HEK293 (cell line): ENCODE data around the gene SAMD5.

ENCODE experiments used
- CTCF ChIA-PET: fragments of 350-600 bp; formaldehyde crosslinking; extraction: SDS; loops from one replicate; lab custom pipeline; 2021; ENCODE audit warnings: antibody characterized with exemption; lab: Yijun Ruan, JAX
- POLR2A ChIA-PET: fragments of 300-600 bp; formaldehyde crosslinking; extraction: SDS; loops from one replicate; lab custom pipeline; 2020; ENCODE audit warnings: antibody characterized with exemption, inconsistent platforms; lab: Yijun Ruan, JAX
- H3K27ac ChIP-seq: fragments of 200-500 bp; sonication (Bioruptor generic); 2 replicates; pipeline ENCODE4 v1.5.1; 2014; ENCODE audit warnings: low read depth, low read length, control low read depth, inconsistent platforms; ENCODE audit errors: extremely low read depth
- H3K36me3 ChIP-seq, 2 experiments: fragments of 200-500 bp in 1 of 2; sonication (Bioruptor generic) in 1 of 2; 1 replicate in 1 of 2; 2 replicates in 1 of 2; pipeline ENCODE4 v1.5.1; 2014 to 2017; ENCODE audit warnings: inconsistent platforms in 2 of 2, low read length in 2 of 2; ENCODE audit not compliant: control insufficient read depth in 2 of 2, insufficient read depth in 1 of 2
- H3K4me1 ChIP-seq: fragments of 200-500 bp; sonication (Bioruptor generic); 2 replicates; pipeline ENCODE4 v1.5.1; 2014; ENCODE audit warnings: mild to moderate bottlenecking, low read length, inconsistent platforms; ENCODE audit not compliant: control insufficient read depth, insufficient read depth
- H3K4me3 ChIP-seq: 2 replicates; pipeline ENCODE4 v1.5.1; 2011; ENCODE audit warnings: low read depth, mild to moderate bottlenecking, control low read depth, low read length, moderate library complexity
- H3K9me3 ChIP-seq: fragments of 200-500 bp; sonication (Bioruptor generic); 2 replicates; pipeline ENCODE4 v1.5.1; 2014; ENCODE audit warnings: low read depth, low read length, inconsistent platforms; ENCODE audit not compliant: control insufficient read depth, insufficient read depth
- ATF2 ChIP-seq: fragments of 450-650 bp; formaldehyde crosslinking; IDR thresholded peaks from 2 replicates; pipeline ENCODE4 v1.5.1; 2016; ENCODE audit warnings: missing biosample characterization, missing genetic modification characterization, low read depth
- KLF16 ChIP-seq: fragments of 450-650 bp; formaldehyde crosslinking; IDR thresholded peaks from 2 replicates; pipeline ENCODE4 v1.5.1; 2017; ENCODE audit warnings: missing biosample characterization, missing genetic modification characterization
- SP3 ChIP-seq: fragments of 450-650 bp; formaldehyde crosslinking; IDR thresholded peaks from 2 replicates; pipeline ENCODE4 v1.5.1; 2016; ENCODE audit warnings: missing biosample characterization, missing genetic modification characterization
- TSHZ1 ChIP-seq: fragments of 450-650 bp; formaldehyde crosslinking; IDR thresholded peaks from 2 replicates; pipeline ENCODE4 v1.5.1; 2016; ENCODE audit warnings: missing biosample characterization, missing genetic modification characterization, borderline replicate concordance
- WT1 ChIP-seq: fragments of 450-650 bp; formaldehyde crosslinking; IDR thresholded peaks from 2 replicates; pipeline ENCODE4 v1.5.1; 2016; ENCODE audit warnings: missing biosample characterization, missing genetic modification characterization
- ZEB2 ChIP-seq: fragments of 450-650 bp; formaldehyde crosslinking; IDR thresholded peaks from 2 replicates; pipeline ENCODE4 v1.5.1; 2016; ENCODE audit warnings: missing biosample characterization, missing genetic modification characterization
- ZIC2 ChIP-seq: fragments of 450-650 bp; formaldehyde crosslinking; IDR thresholded peaks from 2 replicates; pipeline ENCODE4 v1.5.1; 2016; ENCODE audit warnings: missing biosample characterization, missing genetic modification characterization
- ZNF16 ChIP-seq: fragments of 450-650 bp; formaldehyde crosslinking; IDR thresholded peaks from 2 replicates; pipeline ENCODE4 v1.5.1; 2016; ENCODE audit warnings: low read depth, missing biosample characterization, missing genetic modification characterization
- ZNF23 ChIP-seq: fragments of 450-650 bp; formaldehyde crosslinking; IDR thresholded peaks from 2 replicates; pipeline ENCODE4 v1.5.1; 2016; ENCODE audit warnings: missing biosample characterization, missing genetic modification characterization, borderline replicate concordance
- ZNF354C ChIP-seq: fragments of 450-650 bp; formaldehyde crosslinking; IDR thresholded peaks from 2 replicates; pipeline ENCODE4 v1.5.1; 2016; ENCODE audit warnings: missing biosample characterization, missing genetic modification characterization, low read depth, borderline replicate concordance
- ZNF391 ChIP-seq: fragments of 450-650 bp; formaldehyde crosslinking; IDR thresholded peaks from 2 replicates; pipeline ENCODE4 v1.5.1; 2016; ENCODE audit warnings: low read depth, missing biosample characterization, missing genetic modification characterization, borderline replicate concordance
- ZNF398 ChIP-seq: fragments of 450-650 bp; formaldehyde crosslinking; IDR thresholded peaks from 2 replicates; pipeline ENCODE4 v1.5.1; 2017; ENCODE audit warnings: missing biosample characterization, missing genetic modification characterization
- ZNF571 ChIP-seq: fragments of 450-650 bp; formaldehyde crosslinking; IDR thresholded peaks from 2 replicates; pipeline ENCODE4 v1.5.0; 2017; ENCODE audit warnings: missing biosample characterization, missing genetic modification characterization
- ZNF626 ChIP-seq: fragments of 450-650 bp; sonication (Bioruptor Pico); formaldehyde crosslinking; IDR thresholded peaks from 2 replicates; pipeline ENCODE4 v1.5.1; 2018; ENCODE audit warnings: missing biosample characterization, missing genetic modification characterization, inconsistent platforms
- ZNF670 ChIP-seq: fragments of 450-650 bp; formaldehyde crosslinking; IDR thresholded peaks from 2 replicates; pipeline ENCODE4 v1.5.1; 2016; ENCODE audit warnings: missing biosample characterization, missing genetic modification characterization, low read depth
- ZNF768 ChIP-seq: fragments of 450-650 bp; formaldehyde crosslinking; IDR thresholded peaks from 2 replicates; pipeline ENCODE4 v1.5.1; 2018; ENCODE audit warnings: missing biosample characterization, mild to moderate bottlenecking, missing genetic modification characterization
- ZNF776 ChIP-seq: fragments of 450-650 bp; formaldehyde crosslinking; IDR thresholded peaks from 2 replicates; pipeline ENCODE4 v1.5.0; 2017; ENCODE audit warnings: missing biosample characterization, missing genetic modification characterization, borderline replicate concordance
- ZSCAN30 ChIP-seq: fragments of 450-650 bp; IDR thresholded peaks from 2 replicates; pipeline ENCODE4 v1.5.1; 2018; ENCODE audit warnings: missing biosample characterization, mild to moderate bottlenecking, missing genetic modification characterization, moderate library complexity

SAMD5 gene

GRCh38 chr6:147587907-147588306 is 79.4 kb downstream of the SAMD5 start:
- ChIA-PET POLR2A (no interaction called here), CTCF (interaction anchor here (0.6 to 1.6 kb wide), 2 partner anchors 81 to 398 kb away, joined by 3 read pairs; no protein-coding TSS in a partner anchor)

GRCh38 chr6:147588469-147588868 is 80.0 kb downstream of the SAMD5 start:
- no peak overlapping the region for H3K4me3 ChIP-seq
- no peaks in the 10 kb centered on the region for H3K36me3 ChIP-seq
- CTCF ChIA-PET, result interaction anchor here (0.6 to 1.6 kb wide), 2 partner anchors 82 to 398 kb away, joined by 3 read pairs; no protein-coding TSS in a partner anchor
- POLR2A ChIA-PET, result no interaction called here
- H3K9me3 ChIP-seq, result no peaks in the 10 kb centered on the region
- TF ChIP-seq ZNF354C (tag by site-specific recombination) (no peak), ZIC2 (no peak), ZNF571 (tag by site-specific recombination) (no peak), ZNF391 (tag by site-specific recombination) (no peak), ZNF626 (tag by site-specific recombination) (no peak), ZNF776 (tag by site-specific recombination) (no peak), ATF2 (tag by site-specific recombination) (no peak), WT1 (tag by site-specific recombination) (no peak), ZEB2 (tag by site-specific recombination) (no peak), KLF16 (tag by site-specific recombination) (no peak), ZNF16 (tag by site-specific recombination) (no peak), TSHZ1 (tag by site-specific recombination) (no peak)
- no peak overlapping the region for H3K27ac ChIP-seq
- H3K4me1 ChIP-seq, result no peaks in the 10 kb centered on the region

More at GRCh38 chr6:147587907-147588306, 79.4 kb downstream of the SAMD5 start:
- Histone ChIP-seq H3K36me3 (no peaks in the 10 kb centered on the region), H3K27ac (no peak overlapping the region), H3K4me3 (no peak overlapping the region), H3K9me3 (no peaks in the 10 kb centered on the region), H3K4me1 (no peaks in the 10 kb centered on the region)
- TF ChIP-seq ZNF23 (tag by site-specific recombination), result no peak
- no peak for TF ChIP-seq SP3 (tag by site-specific recombination)
- TF ChIP-seq ZNF16 (tag by site-specific recombination), result no peak
- TF ChIP-seq ZNF391 (tag by site-specific recombination), result no peak
- TF ChIP-seq ZNF398 (tag by site-specific recombination), result no peak
- no peak for TF ChIP-seq ZNF670
- no peak for TF ChIP-seq ZSCAN30 (tag by site-specific recombination)
- TF ChIP-seq ZNF768 (tag by site-specific recombination), result no peak
